Psoas muscle (tissue), 8 donors: ENCODE measurements around the gene ZFP2. TPM values are rescaled to one million over a fixed set of nuclear protein-coding genes. Genes with fewer than 3 reads are reported as not detected.

Experiments used
- ATAC-seq, 4 donors: fragments of 200-7000 bp; cut with Tn5 transposase; one replicate each; pipeline ENCODE4 v1.9.1; 2020; ENCODE audit warnings: moderate library complexity in 3 of 4, mild to moderate bottlenecking in 2 of 4
- DNase-seq, 2 donors: peaks; one replicate each; pipeline ENCODE4 v3.0.0-alpha.2; 2020
- H3K27ac ChIP-seq: fragments of 200-600 bp; one replicate; pipeline ENCODE4 v1.8.0; 2022
- H3K27me3 ChIP-seq, 3 donors: fragments of 200-600 bp in 1 of 3; one replicate each; pipeline versions ENCODE4 v1.6.1 to v1.8.0; 2013 to 2022; ENCODE audit warnings: low read length in 2 of 3, mild to moderate bottlenecking in 2 of 3, moderate library complexity in 1 of 3; ENCODE audit not compliant: insufficient read depth in 3 of 3
- H3K36me3 ChIP-seq, 2 donors: fragments of 200-600 bp in 1 of 2; one replicate each; pipeline versions ENCODE4 v1.6.1 to v1.8.0; 2013 to 2022; ENCODE audit warnings: low read depth in 1 of 2, mild to moderate bottlenecking in 1 of 2, moderate library complexity in 1 of 2; ENCODE audit not compliant: insufficient read depth in 1 of 2
- H3K4me1 ChIP-seq: fragments of 200-600 bp; one replicate; pipeline ENCODE4 v1.8.0; 2022
- H3K4me3 ChIP-seq: fragments of 200-600 bp; one replicate; pipeline ENCODE4 v1.8.0; 2022; ENCODE audit warnings: mild to moderate bottlenecking
- H3K9me3 ChIP-seq: fragments of 200-600 bp; one replicate; pipeline ENCODE4 v1.8.0; 2022
- CTCF ChIP-seq: fragments of 200-600 bp; IDR thresholded peaks from one replicate; pipeline ENCODE4 v1.8.0; 2022; ENCODE audit warnings: antibody characterized with exemption
- WGBS, 3 donors: extraction: QIAGEN DNeasy Blood & Tissue Kit; methylation state at CpG; one replicate each; pipeline versions ENCODE4 v1.1.6 to v1.1.7; 2013; 5-methylcytosine and 5-hydroxymethylcytosine counted together
- intact Hi-C, 2 donors: fragments of 100-400 bp; cut with DNase I; formaldehyde crosslinking; loops; one replicate each; pipeline versions ENCODE4 v1.11.0 to v1.14.2; 2022
- long read RNA-seq, 2 donors: library from polyadenylated mRNA; unstranded; transcript quantifications; one replicate each; pipeline ENCODE4 v2.0.0, GENCODE V29; 2021
- polyA plus RNA-seq, 3 donors: library from polyadenylated mRNA; stranded (reverse); fragments of 200-250 nt; gene quantifications; one replicate each; pipeline ENCODE4 v1.2.3, GENCODE V29; 2013
- total RNA-seq, 4 donors: library from RNA; stranded (reverse); fragmentation: NEBNext Ultra II Directional in 2 of 4; extraction: Animal tissue kit (Norgen Biotek cat#: 25700) in 2 of 4; gene quantifications; one replicate each; pipeline versions ENCODE4 v1.2.1 to v1.2.4, GENCODE V29; 2021 to 2023
- donor health status: healthy with polysubstance abuse.
- donor health status: DM: no; HTN: no; CAD: no; lungs with moderate emphysema.
- donor health status: Bipolar disorder and iron deficiency.
- donor health status: healthy.
- donor health status: DM: yes; HTN: yes; CAD: no.
- donor health status: DM: no; HTN: no; CAD: no.
- donor health status: DM: no; HTN: no; CAD: no.
- donor health status: DM: yes; HTN: yes; CAD: no.

ZFP2 gene
- 1 to 10 TPM in 3 of 4 donors, under 1 TPM in 1; 0.71 to 1.6 (median 1.2) TPM for total RNA-seq
- polyA plus RNA-seq, result 1 to 10 TPM in 2 of 3 donors, under 1 TPM in 1; 0.48 to 4.4 (median 1.5) TPM
- long read RNA-seq, donor 1, partial matches to known transcripts, result 0 of 1 reads
- long read RNA-seq, donor 1, other reads (novel, unspliced or antisense), result 0 of 1 reads
- long read RNA-seq, donor 2, result 0 reads

- peak within 1 kb of the TSS; percentile 54 for H3K27ac ChIP-seq
- intact Hi-C loops, result loop anchor here in 1 of 2 donors (10.0 kb wide), 1 partner anchor 129 kb away; the partner anchor contains the start of gene ZNF879
- H3K4me3 ChIP-seq, result peak within 1 kb of the TSS; percentile 89
- H3K27me3 ChIP-seq, result no peaks in the 10 kb centered on the region
- DNase-seq, result peak; percentile 64 to 76
- 1 to 2% (median 2%) methylated on average over 55 to 79 of the region's 79 CpGs for WGBS, 3 donors
- no peaks in the 10 kb centered on the region for H3K4me1 ChIP-seq
- peaks cover 4% of the 10 kb centered on the region for H3K9me3 ChIP-seq
- H3K36me3 ChIP-seq, result peaks cover 0 to 6% of the 10 kb centered on the region in 2 donors
- no peak for TF ChIP-seq CTCF
- peak; percentile 86 to 98 (median 95) for ATAC-seq
Measured at GRCh38 chr5:178895615-178896571, at the start of gene ZFP2. ZFP2 (plus strand) TSS chr5:178895913; CDS start chr5:178931314, 35,401 bp downstream.

DNA sequence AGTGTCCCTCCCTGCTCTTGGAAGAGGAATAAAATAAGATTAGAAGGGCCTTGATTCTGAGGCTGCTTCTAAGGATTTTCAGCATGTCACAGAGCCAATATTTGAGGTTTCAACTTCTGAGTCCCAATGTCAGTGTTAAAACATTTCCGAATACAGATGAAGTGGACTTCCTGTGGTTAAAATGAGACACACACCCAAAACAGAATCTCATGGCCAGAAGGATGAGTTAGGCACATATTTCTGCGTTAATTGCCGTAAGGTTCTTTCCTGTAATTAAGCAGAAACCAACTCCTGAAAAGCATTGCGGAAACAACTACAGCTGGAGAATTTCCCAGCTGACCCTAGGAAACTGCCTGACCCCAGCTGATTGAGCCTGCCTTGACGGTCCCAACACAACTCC lies 46.4 kb upstream of the ZFP2 start:
- 71 to 72% (median 71%) methylated on average over 5 of the region's 5 CpGs for WGBS, 3 donors
- no peak for ATAC-seq

DNA sequence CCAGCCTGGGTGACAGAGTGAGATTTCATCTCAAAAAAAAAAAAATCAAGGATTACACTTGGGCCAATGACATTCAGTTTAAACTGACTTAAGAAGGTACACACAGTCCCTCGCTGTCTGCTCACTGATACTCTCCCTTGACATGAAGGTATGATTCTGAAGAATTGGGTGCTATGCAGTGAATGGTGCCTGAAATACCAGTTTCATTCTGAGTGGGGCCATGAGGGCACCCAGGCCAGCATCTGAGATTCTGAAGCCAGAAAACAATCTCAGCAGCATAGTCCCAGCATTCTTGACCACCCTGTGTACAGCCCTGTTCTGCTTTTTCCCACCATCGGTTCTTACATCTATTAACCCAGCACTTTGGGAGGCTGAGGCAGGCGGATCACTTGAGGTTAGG lies 43.8 kb upstream of the ZFP2 start:
- no peak for DNase-seq
- 88 to 90% (median 88%) methylated on average over 3 of the region's 3 CpGs for WGBS, 3 donors
- H3K36me3 ChIP-seq, result no peaks in the 10 kb centered on the region
- TF ChIP-seq CTCF, result no peak
- H3K4me1 ChIP-seq, result no peaks in the 10 kb centered on the region
- no peaks in the 10 kb centered on the region for H3K9me3 ChIP-seq
- no peak for ATAC-seq
- intact Hi-C loops, result no loop called here
- H3K4me3 ChIP-seq, result no peak overlapping the region
- H3K27ac ChIP-seq, result no peak overlapping the region
- H3K27me3 ChIP-seq, result no peaks in the 10 kb centered on the region

More for the DNA sequence above, 46.4 kb upstream of the ZFP2 start:
- no peak for TF ChIP-seq CTCF
- H3K4me1 ChIP-seq, result no peaks in the 10 kb centered on the region
- no peaks in the 10 kb centered on the region for H3K27me3 ChIP-seq
- intact Hi-C loops, result no loop called here
- no peak for DNase-seq
- H3K27ac ChIP-seq, result no peak overlapping the region
- no peaks in the 10 kb centered on the region for H3K36me3 ChIP-seq
- no peaks in the 10 kb centered on the region for H3K9me3 ChIP-seq
- no peak overlapping the region for H3K4me3 ChIP-seq

DNA sequence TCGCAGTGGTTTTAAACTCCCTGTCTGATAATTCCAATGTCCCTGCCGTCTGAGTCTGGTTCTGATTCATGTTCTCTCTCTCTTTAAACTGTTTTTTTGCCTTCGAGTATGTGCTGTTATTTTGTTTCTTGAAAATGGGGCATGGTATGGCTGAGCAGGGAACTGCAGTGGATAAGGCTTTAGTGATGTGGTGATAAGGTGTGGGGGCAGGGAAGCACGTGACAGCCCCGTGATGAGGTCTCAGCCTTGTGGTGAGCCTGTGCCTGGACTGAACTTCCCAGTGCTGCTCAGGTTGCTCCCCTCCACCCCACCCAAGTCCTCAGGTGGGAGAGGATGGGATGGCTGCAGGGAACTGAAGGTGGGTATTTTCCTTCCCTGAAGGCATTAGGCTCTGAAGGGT lies 41.4 kb upstream of the ZFP2 start:
- no peaks in the 10 kb centered on the region for H3K9me3 ChIP-seq
- H3K4me3 ChIP-seq, result no peak overlapping the region
- WGBS, 3 donors, result 54 to 62% (median 58%) methylated on average over 5 of the region's 5 CpGs
- no peak for TF ChIP-seq CTCF
- H3K27ac ChIP-seq, result no peak overlapping the region
- H3K4me1 ChIP-seq, result no peaks in the 10 kb centered on the region
- intact Hi-C loops, result no loop called here
- no peak for DNase-seq
- no peaks in the 10 kb centered on the region for H3K27me3 ChIP-seq
- H3K36me3 ChIP-seq, result no peaks in the 10 kb centered on the region
- no peak for ATAC-seq
